Fibroblast of lung (primary cell): ENCODE data around the gene HCRT.

ENCODE experiments used
- CTCF ChIP-seq, 2 donors: IDR thresholded peaks in 1 of 2; conservative IDR thresholded peaks in 1 of 2; 1 replicate in 1 of 2; 2 replicates in 1 of 2; pipeline ENCODE4 v1.5.1; 2011 to 2012; ENCODE audit warnings: low read length in 2 of 2, control low read depth in 1 of 2, inconsistent platforms in 1 of 2, low read depth in 1 of 2, mild to moderate bottlenecking in 1 of 2
- EZH2 ChIP-seq: IDR thresholded peaks from 2 replicates; pipeline ENCODE4 v1.5.1; 2012; ENCODE audit warnings: low read length, control low read depth, mild to moderate bottlenecking; ENCODE audit errors: missing control alignments

GRCh38 chr17:42174126-42174783 lies 11.0 kb downstream of the HCRT start:
- TF ChIP-seq CTCF (conservative IDR thresholded peaks at IDR 0.05 in 1 of 2, IDR thresholded peaks at IDR 0.05 in 1 of 2; ENCODE audit: low read depth in 1 of 2, low read length in 2 of 2), result no peak
- TF ChIP-seq EZH2, result no peak
